GM21390 (cell line): ENCODE data around the gene CNDP1.
"Not testable (repeated sequence)": the region's sequence is repeated elsewhere in the genome, so short reads cannot be mapped to it uniquely, and the experiment has no call there.

ENCODE experiments used
- ATAC-seq: cut with Tn5 transposase; IDR thresholded peaks from one replicate; pipeline ENCODE4 v1.9.1; 2021; ENCODE audit not compliant: unreplicated experiment

The CNDP1 gene, protein sequence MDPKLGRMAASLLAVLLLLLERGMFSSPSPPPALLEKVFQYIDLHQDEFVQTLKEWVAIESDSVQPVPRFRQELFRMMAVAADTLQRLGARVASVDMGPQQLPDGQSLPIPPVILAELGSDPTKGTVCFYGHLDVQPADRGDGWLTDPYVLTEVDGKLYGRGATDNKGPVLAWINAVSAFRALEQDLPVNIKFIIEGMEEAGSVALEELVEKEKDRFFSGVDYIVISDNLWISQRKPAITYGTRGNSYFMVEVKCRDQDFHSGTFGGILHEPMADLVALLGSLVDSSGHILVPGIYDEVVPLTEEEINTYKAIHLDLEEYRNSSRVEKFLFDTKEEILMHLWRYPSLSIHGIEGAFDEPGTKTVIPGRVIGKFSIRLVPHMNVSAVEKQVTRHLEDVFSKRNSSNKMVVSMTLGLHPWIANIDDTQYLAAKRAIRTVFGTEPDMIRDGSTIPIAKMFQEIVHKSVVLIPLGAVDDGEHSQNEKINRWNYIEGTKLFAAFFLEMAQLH

DNA sequence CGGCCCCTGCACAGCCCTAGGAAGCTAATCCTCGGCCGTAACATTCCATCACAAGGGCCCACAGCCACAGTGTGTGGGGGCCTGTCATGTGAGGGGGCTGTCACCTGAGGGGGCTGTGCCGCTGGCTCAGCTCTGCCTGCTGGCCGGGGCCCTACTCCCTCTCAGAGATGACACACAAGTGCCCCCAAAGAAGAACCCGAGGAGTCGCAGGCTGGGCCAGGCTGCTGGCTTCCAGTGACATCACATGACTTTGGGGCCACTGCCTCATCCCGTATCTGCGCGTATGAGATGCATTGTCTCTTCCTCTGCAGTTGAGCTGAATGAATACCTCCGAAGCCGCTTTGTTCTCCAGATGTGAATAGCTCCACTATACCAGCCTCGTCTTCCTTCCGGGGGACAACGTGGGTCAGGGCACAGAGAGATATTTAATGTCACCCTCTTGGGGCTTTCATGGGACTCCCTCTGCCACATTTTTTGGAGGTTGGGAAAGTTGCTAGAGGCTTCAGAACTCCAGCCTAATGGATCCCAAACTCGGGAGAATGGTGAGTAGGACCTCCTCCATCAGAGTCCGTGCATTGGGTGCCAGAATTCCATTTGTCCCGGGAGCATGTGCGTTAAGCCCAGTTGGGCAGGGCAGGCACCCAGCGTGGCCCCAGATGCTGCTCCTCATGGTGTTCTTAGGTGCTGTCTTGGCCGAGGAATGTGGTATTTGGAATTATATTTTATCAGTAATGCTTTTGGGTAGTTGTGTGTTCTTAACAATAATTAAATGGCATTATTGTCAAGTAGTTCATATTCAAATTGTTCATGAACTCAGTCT, at the start of gene CNDP1:
Gene CNDP1 (plus strand): TSS at position 351 of the 820 bp plus-strand sequence. CDS start 168 bp downstream, at position 519.
- no peak for ATAC-seq

DNA sequence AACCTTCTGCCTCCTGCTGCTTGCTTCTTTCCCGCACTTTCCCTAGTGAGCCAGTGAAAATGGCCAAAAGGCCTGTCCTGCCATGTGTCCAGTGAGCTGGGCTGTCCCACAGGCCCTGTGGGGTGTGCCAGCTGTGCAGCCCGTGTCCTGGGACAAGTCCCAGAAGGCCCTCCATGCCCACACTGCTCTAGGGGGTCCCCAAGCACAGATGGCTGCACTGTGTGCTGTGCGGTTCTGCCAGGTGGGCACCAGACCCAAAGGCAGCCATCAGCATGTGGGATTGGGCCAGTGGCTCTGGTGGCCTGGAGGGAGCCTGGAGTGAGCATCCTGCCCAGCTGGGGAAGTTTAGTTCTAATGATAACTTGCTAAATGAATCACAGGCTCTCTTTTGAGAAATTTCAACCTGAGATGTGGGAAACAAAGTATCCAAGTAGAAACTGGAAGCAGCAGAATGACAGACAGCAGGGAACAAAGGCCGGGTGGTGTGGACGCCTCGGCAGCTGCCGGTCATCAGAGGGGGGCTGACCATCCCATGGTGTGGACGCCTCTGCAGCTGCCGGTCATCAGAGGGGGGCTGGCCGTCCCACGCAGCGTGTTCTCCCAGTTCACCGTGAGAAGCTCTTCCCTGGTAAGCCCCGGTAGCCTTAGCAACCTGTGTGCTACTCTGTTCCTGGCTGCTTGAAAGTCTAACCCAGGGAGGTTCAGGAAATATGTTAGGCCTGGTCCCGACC, 48.0 kb upstream of the CNDP1 start:
- no peak for ATAC-seq

DNA sequence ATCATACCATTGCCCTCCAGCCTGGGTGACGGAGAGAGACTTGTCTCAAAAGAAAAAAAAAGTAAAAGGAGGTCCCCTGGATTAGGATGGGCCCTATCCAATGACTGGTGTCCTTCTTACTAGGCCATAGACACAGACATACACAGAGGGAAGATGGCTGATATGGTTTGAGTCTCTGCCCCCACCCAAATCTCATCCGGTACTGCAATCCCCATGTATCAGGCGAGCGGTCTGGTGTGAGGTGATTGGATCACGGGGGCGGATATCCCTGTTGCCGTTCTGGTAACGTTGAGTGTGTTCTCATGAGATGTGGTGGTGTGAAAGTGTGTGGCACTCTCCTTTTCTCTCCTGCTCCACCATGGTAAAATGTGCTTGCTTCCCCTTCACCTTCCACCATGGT, 45.9 kb upstream of the CNDP1 start:
- no peak for ATAC-seq

DNA sequence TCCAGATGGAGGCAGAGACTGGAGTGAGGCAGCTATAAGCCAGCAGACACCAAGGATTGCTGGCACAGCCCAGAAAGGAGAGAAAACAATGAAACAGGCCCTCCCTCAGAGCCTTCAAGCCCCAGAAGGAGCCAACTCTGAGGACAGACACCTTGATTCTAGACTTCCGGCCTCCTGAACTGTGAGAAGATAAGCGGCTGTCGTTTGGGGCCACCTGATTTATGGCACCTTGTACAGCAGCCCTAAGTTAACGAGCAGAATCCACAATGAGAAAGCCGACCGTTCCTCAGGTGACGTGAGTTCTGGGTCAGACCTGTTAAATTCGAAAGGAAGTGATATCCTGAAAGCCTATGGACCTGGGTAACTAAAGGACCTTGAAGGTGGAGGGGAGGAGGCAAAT, 45.4 kb upstream of the CNDP1 start:
- ATAC-seq = no peak

DNA sequence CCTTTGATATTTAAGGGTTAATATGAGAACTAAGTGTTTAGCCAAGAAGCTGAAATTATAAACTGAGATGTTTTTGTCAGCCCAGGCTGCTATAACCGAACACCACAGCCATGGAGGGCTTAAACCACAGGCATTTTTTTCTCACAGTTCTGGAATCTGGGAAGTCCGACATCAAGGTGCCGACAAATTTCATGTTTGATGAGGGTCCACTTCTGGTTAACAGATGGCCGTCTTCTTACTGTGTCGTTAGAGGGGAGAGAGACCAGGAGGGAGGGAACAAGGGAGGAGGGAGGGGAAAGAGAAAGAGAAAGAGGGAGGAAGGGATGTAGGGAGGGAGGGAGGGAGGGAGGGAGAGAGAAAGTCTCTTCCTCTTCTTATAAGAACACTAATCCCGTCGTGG, 44.6 kb upstream of the CNDP1 start:
- no peak for ATAC-seq

DNA sequence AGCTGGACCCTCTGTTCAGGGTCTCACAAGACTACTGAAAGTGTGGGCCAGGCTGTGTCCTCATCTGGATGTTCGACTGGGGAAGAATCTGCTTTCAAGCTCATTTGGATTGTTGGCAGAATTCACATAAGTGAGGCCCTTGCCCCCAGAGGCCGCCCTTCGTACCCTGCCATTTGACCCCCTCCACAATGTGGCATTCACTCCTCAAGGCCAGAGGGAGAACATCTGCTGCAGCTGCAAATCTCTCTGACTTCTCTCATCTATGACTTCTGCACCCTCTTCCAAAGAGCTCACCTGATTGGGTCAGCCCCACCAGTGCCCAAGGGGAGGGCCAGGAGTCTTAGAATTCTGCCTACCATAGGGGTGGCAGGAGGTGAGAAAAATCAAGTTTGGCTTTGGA, 42.0 kb upstream of the CNDP1 start:
- no peak for ATAC-seq

DNA sequence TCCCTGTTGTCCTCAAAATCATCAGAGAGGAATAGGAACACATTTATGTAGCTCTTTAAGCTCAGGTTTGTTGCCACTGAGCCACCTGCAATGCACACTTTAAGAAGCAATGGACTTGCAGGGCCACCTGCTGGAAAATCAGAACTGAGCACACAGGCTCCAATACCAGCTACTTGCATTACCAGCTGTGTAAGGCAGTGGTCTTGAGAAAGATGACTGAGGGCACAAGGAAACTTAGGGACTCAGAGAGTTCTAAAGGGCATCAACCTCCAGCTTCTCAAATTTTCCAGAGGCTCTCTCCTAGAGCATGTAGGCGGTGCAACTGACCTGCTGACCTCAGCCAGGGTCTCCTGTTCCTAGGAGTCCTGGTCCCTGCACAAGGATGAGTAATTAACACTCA, 40.6 kb upstream of the CNDP1 start:
- ATAC-seq = no peak

DNA sequence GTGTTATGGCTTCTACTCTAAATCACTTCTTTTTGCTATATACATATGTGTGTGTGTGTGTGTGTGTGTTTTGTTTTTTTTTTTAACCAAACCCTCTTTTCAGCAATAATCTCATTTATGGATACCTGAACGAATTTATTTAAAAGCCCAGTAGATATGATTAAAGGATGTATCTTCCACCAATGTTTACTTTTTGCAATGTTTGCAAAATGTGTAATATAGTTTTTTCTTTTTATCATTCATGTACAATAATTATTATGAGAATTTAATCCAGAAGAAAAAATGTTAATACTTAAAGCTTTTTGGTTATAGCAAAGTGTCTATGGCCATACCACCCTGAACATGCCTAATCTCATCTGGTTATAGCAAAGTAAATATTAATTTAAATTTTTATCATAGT, 39.8 kb upstream of the CNDP1 start:
- ATAC-seq = no peak

DNA sequence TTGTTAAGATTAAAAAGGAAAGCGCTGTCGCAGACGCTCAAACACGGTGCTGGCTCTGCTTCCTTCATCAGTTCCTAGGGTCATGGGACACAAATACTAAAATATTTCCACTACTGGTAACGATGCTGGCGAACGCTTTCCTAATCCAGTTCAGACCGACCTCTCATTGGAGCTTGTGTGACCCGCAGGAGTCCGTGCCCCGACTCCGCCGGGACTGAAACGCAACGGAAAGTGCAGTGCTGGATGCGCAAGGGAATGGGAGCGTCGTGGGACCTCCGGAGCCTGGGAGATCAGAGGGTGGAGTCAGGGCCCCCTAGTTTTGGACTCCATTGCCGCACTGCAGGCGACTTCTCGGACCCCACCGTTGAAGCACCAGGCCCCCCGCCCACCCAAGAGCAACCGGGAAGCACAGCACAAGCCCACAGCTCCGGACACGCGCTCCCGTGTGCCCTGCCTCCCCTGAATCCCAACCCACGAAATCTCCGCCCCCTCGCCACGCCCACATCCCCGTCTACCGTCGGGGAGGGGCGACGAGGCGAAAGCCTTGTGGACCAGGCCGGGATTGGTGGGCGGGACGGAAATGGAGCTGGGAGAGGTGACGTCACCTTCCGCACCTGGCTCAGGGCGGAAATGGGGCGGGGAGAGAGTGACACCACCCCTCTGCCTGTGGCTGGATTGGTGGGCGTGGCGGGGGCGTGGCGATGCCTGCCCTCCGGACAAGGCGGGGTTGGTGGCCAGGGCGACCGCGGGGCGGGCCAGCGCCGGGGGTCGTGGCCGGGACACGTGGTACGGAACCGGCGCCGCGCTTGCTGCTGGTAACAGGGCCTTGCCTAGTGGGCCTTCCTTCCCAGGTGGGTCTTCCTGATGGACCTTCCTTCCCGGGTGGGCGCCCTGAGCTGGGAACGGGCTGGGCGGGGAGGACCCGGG, 38.5 kb upstream of the CNDP1 start, which contains the start of gene CNDP2:
Gene CNDP2 (plus strand): TSS at position 783 of the 927 bp plus-strand sequence. CDS start 3,611 bp downstream, outside the sequence.
- ATAC-seq = peak; percentile 61

DNA sequence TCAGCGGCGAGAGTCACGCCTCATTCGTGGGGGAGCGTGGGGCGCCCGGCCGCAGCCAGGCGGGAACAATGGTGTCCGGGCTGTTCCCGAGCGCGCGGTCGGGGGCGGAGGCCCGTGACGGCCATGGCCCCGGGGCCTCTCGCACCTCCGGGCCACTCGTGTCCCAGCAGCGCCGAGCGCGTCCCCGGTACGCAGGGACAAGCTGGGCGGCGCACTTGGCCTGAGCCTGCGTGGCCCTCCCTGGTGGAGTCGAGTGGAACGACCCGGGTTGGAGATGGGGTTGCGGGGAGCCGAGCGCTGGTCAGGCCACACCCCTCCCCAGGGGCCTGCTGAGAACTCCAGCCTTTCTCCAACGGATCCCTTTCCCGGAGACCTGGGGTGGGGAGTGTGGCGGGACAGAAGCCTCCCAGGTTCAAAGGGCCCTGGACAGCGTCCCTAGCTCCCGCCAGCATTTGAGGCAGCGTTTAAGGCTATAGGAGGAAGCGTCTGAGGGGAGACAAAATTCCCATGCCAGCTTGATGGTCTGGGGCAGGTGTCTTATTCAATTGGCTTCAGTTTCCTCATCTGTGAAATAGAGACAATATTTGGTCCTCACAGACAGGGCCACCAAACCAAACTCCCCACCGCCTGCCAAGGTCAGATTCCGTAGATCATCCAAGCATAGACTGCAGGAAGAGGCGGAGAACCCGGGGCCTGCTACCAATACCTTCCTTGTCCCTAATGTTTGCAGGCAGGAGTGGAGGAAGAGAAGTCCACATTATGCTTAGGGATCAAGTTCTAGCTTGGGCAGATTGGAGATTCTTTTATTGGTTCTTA, 37.6 kb upstream of the CNDP1 start:
- peak; percentile 22 for ATAC-seq

DNA sequence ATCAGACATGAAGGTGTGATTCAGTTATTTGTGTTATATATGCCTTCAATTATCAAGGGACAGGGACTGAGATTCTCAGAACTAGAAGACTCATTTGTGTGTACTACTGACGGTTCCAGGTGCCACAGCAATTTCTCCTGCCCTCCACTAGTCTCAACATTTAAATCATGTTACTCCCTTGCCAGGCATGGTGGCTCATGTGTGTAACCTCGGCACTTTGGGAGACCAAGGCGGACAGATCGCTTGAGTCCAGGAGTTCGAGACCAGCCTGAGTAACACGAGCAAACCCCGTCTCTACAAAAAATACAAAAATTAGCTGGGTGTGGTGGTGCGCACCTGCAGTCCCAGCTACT, 37.0 kb upstream of the CNDP1 start:
- no peak for ATAC-seq

DNA sequence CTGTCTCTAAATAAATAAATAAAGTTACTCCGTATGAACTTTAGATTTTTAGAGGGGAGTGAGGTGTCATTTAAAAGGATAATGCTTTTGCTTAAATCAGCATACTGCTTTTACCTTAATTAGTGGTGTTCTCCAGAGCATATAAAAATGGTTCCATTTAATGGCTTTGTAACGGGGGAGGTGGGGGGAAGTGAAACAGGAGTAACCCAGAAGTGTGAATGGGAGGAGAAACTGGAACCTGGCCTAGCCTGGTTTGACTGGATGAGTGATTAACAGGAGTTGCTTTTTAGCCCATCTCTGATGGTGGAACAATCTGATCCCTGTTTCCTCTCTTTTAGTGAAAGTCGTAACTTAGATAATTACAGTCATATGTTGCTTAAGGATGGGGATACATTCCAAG, 36.5 kb upstream of the CNDP1 start:
- no peak for ATAC-seq

DNA sequence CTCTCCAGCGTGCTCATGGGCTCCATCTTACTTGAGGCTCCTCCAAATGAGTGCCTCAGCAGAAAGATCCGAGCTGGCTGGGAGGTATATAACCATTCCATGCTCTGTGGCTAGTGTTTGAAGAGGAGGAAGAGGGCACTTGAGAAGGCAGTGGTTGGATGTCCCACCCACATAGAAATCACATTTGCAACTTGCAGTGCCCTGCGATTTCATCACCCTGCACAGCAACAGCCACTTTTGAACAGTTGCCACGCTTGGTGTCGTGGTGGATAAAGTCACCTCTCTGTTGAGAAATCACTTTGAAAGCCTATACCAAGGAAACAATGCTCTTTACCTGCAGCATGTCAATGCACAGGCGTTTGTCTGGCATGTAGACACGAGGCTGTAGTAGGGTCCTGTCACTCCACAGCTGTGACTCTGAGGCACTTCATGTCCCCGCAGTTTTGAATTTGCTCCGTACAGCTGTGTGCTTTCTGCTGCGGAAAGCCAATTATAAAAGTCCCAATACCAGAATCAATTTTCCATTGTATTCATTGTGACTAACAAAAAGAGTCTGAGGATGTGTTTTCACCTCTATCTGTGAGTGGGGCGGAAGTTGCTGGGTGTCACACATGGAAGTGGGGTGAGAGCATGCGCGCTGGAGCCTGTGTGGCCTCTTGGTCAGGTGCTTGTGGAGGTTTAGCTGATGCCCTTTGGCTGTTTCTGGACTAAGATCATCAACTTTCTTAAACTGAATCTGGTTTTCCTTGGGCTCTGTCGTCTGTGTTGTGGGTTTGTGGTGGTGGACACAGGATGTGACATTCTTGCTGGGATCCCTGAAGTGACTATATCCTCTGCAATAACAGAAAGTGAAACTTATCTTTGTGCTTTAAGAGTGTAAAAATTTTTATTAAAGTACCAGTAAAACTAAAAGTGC, 35.3 kb upstream of the CNDP1 start:
- peak; percentile 40 for ATAC-seq

DNA sequence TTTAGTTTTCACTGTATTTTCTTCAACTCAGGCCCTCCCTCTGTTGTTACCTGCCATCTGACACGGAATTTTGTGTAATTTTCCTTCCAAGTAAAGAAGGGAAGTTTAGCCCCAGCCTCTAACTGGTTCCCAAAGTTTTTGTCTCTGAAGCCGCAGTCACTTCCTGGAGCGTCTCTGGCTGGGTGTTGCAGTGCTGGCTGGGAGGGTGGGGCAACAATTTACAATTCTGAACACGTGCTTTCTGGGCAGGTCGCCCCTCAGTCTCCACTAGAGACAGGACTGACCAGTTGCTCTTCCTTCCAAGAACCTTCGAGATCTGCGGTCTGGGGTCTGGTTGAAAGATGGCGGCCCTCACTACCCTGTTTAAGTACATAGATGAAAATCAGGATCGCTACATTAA, 34.7 kb upstream of the CNDP1 start:
- peak; percentile 31 for ATAC-seq

DNA sequence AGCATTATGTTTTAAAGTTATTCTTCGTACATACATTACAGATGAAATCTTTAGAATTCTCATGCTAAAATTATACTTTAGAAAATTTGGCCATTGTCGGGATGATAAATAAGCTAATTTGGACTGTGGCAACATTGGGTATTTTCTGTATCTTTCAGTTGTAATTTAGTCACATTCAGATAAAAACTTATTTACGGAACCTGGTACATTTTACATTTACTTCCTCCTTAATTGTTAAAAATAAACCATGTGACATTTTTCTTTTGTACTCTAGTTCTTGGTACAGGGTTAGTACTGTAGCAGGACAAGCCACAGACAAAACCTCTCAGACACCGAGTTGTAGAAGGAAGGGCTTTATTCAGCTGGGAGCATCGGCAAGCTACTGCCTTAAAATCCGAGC, 33.9 kb upstream of the CNDP1 start:
- ATAC-seq = no peak

DNA sequence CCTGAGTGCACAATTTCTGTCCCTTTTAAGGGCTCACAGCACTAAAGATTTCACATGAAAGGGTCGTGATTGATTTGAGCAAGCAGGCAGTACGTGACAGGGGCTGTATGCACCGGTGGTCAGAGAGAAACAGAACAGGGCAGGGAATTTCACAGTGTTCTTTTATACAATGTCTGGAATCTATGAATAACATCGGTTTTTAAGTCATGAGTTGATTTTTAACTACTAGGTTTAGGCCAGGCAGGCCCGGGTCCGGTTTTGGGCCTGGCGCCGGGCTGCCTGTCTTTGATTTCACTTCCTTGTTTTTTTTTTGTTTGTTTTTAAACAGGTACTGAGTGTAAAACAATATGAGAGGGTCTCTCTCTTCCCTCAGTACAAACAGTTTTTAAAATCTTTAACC, 33.5 kb upstream of the CNDP1 start:
- ATAC-seq = not testable (repeated sequence)

DNA sequence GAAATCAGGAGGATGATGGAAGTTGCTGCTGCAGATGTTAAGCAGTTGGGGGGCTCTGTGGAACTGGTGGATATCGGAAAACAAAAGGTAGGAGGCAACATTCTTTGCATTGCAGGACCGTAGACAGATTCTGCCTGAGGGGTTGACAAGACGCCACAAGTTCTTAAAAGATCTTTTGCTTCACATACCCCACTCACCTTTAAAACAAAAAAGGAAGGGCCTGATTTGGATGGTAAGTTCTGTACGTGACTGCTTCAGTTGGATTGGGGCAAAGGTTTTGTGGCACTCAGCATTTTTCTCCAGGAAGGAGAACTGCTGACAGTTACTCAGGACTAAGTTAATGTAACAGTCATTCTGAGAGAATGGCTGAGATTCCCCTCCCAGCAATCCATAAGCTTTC, 32.9 kb upstream of the CNDP1 start:
- no peak for ATAC-seq

DNA sequence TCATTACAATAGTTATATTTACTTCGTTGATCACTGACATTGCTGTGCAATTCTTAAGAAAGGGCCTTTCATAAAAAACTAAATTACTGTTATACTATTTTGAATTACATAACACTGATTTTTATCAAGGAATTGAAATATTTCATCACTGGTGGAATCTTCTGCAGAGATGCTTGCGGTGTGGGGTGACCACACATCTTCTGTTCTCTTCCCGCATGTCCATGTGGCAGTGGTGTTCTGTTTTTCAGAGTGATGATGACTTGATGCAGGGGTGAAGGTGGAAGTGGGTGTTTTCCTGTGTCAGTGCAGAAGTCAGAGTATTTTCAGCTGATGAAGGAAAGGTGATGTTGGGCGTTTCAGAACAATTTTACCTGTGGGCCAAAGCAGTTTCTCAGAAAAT, 31.2 kb upstream of the CNDP1 start:
- no peak for ATAC-seq
